Fibroblast of pulmonary artery (primary cell): ENCODE measurements around the gene PLIN5.

Experiments
- DNase-seq: peaks from one replicate; pipeline ENCODE4 v3.0.0-alpha.2; 2010; ENCODE audit warnings: low read depth
- H3K4me3 ChIP-seq: replicated peaks from 2 replicates; pipeline ENCODE4 v1.5.1; 2011; ENCODE audit warnings: low read depth, mild to moderate bottlenecking, control low read depth, low read length, moderate library complexity
- TF ChIP-seq, protein P1 (sequence below): IDR thresholded peaks from 2 replicates; pipeline ENCODE4 v1.5.1; 2011; ENCODE audit warnings: mild to moderate bottlenecking, control low read depth, low read length, inconsistent platforms; ENCODE audit errors: missing control alignments

PLIN5 gene

DNA sequence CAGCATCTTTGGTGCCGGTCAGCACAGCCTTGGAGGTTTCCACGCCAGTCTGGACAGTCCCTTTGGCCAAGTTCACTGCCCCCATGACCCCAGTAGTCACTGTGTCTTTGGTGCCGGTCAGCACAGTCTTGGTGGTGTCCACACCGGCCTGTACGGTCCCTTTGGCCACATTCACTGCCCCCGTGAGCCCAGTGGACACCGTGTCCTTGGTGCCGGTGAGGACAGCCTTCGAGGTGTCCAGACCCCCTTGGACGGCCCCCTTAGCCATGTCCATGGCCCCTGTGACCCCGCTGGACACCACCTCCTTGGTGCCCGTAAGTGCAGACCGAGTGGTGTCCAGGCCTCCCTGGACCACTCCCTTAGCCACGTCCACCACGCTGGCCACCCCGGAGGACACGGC, 21.8 kb downstream of the PLIN5 start:
- TF ChIP-seq, protein P1, sequence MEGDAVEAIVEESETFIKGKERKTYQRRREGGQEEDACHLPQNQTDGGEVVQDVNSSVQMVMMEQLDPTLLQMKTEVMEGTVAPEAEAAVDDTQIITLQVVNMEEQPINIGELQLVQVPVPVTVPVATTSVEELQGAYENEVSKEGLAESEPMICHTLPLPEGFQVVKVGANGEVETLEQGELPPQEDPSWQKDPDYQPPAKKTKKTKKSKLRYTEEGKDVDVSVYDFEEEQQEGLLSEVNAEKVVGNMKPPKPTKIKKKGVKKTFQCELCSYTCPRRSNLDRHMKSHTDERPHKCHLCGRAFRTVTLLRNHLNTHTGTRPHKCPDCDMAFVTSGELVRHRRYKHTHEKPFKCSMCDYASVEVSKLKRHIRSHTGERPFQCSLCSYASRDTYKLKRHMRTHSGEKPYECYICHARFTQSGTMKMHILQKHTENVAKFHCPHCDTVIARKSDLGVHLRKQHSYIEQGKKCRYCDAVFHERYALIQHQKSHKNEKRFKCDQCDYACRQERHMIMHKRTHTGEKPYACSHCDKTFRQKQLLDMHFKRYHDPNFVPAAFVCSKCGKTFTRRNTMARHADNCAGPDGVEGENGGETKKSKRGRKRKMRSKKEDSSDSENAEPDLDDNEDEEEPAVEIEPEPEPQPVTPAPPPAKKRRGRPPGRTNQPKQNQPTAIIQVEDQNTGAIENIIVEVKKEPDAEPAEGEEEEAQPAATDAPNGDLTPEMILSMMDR = no peak
- no peak for DNase-seq
- H3K4me3 ChIP-seq = no peak overlapping the region

DNA sequence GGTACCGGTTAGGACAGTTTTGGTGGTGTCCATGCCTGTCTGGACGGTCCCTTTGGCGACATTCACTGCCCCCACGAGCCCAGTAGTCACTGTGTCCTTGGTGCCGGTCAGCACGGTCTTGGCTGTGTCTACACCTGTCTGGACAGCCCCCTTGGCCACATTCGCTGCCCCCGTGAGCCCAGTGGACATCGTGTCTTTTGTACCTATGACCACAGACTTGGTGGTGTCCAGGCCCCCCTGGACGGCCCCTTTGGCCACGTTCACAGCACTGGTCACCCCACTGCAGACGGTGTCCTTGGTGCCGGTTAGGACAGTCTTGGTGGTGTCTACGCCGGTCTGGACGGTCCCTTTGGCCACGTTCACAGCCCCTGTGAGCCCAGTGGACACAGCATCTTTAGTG, 23.0 kb downstream of the PLIN5 start:
- TF ChIP-seq, protein P1 = no peak
- no peak for DNase-seq
- H3K4me3 ChIP-seq = no peak overlapping the region

DNA sequence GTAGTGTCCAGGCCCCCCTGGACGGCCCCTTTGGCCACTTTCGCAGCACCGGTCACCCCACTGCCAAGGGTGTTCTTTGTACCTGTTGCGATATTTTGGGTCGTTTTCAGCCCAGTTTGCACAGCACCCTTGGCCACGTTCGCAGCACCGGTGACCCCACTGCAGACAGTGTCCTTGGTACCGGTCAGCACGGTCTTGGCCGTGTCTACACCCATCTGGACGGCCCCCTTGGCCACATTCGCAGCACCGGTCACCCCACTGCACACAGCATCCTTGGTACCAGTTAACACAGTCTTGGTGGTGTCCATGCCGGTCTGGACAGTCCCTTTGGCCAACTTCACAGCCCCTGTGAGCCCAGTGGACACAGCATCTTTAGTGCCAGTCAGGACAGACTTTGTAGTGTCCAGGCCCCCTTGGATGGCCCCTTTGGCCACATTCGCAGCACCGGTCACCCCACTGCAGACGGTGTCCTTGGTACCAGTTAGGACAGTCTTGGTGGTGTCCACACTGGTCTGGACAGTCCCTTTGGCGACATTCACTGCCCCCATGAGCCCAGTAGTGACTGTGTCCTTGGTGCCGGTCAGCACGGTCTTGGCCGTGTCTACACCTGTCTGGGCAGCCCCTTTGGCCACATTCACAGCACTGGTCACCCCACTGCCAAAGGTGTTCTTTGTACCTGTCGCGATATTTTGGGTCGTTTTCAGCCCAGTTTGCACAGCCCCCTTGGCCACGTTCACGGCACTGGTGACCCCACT, 23.5 kb downstream of the PLIN5 start:
- TF ChIP-seq, protein P1 = no peak
- DNase-seq = no peak
- H3K4me3 ChIP-seq = no peak overlapping the region

DNA sequence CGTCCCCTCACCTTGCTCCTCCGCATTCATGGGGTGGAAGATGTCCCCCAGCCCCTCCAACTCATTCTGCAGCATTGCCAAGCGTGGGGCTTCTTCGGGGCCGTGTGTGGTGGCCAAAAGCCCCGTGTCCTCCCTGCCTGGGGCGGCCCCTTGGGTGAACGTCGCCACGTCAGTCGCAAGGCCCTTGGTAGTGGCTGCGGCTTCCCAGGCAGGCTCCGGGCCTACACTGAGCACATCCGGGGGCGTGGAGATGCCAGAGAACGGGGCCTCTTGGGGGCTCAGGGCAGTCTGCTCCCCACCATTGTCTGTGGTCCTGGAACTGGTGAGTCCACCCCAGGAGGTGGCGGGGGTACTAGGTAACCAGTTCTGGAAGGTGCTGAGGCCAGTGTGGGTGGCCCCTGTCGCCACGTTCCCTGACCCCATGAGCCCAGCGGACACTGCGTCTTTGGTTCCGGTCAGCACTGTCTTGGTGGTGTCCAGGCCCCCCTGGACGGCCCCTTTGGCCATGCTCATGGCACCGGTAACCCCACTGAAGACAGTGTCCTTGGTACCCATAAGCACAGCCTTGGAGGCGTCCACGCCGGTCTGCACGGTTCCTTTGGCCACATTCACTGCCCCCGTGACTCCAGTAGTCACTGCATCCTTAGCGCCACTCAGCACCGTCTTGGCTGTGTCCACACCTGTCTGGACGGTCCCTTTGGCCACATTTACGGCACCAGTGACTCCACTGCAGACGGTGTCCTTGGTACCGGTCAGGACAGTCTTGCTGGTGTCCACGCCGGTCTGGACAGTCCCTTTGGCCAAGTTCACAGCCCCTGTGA, 24.4 kb downstream of the PLIN5 start:
- no peak overlapping the region for H3K4me3 ChIP-seq
- DNase-seq = no peak
- TF ChIP-seq, protein P1 = no peak

DNA sequence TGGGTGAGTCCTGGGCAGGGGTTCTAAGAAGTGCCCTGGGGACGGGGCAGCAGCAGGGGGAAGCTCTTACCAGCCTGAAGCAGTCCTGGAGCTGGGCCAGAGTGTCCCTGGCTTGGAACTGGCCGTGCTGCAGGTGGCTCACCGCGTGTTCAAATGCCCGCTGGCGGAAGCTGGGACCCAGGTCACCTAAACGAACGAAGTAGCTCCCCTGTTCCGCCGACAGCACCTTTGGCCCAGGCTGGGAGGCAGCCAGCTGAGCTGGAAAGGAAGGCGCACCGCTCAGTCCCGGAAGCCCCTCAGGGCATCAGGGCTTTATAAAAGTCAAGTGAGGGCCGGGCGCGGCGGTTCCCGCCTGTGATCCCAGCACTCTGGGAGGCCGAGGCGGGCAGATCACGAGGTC, 26.3 kb downstream of the PLIN5 start:
- TF ChIP-seq, protein P1 = no peak
- H3K4me3 ChIP-seq = no peak overlapping the region
- no peak for DNase-seq

DNA sequence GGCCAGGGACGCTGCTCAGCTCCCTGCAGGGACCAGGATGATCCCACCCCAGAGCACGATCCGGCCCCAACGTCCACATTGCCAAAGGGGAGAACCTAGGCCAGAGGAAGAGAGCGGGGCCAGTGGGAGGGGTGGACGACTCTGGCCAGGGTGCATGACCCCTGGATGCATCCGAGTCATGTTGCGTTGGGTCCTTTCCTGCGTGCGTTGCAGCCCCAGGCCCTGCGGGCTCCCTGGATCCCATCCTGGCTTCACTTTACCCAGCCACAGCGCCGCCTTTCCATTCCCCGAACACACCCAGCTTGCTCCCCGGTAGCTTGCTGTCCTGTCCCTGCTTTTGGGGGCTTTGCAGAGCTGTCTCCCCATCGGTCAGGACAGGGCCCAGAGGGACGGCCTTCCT, 27.2 kb downstream of the PLIN5 start:
- no peak overlapping the region for H3K4me3 ChIP-seq
- TF ChIP-seq, protein P1 = no peak
- no peak for DNase-seq
